GM12892 (cell line): Measurements from ENCODE around the gene ATP8B4.

Experiments
- POLR2A ChIP-seq: IDR thresholded peaks from 2 replicates; pipeline ENCODE4 v1.6.1; 2011; ENCODE audit warnings: low read depth, low read length, control low read depth
- POLR2AphosphoS5 ChIP-seq: IDR thresholded peaks from 2 replicates; pipeline ENCODE4 v1.6.1; 2011; ENCODE audit warnings: low read depth, low read length, control low read depth

GRCh38 chr15:50162969-50163718, 44.1 kb upstream of the ATP8B4 start:
- TF ChIP-seq POLR2A (no peak), POLR2AphosphoS5 (no peak)
